Stomach (tissue), 9 donors: ENCODE measurements around the gene ORAI1. TPM values are rescaled to one million over a fixed set of nuclear protein-coding genes. Genes with fewer than 3 reads are reported as not detected.

Experiments
- DNase-seq, 2 donors: peaks; one replicate each; pipeline versions ENCODE4 v3.0.0 to v3.0.0-alpha.2; 2013 to 2019
- H3K27ac ChIP-seq, 5 donors: fragments of 200-600 bp in 4 of 5; sonication (generic) in 4 of 5; one replicate each; pipeline ENCODE4 v1.5.1; 2013 to 2019; ENCODE audit warnings: mild to moderate bottlenecking in 1 of 5, moderate library complexity in 1 of 5
- H3K27me3 ChIP-seq, 3 donors: fragments of 200-600 bp; sonication (generic); one replicate each; pipeline ENCODE4 v1.5.1; 2017 to 2019; ENCODE audit warnings: mixed run types in 1 of 3
- H3K36me3 ChIP-seq, 4 donors: fragments of 200-600 bp; sonication (generic); 1 replicate in 3 of 4; 2 replicates in 1 of 4; pipeline ENCODE4 v1.5.1; 2016 to 2019
- H3K4me1 ChIP-seq, 4 donors: fragments of 200-600 bp; sonication (generic); one replicate each; pipeline ENCODE4 v1.5.1; 2016 to 2019
- H3K4me3 ChIP-seq, 4 donors: fragments of 200-600 bp; sonication (generic) in 3 of 4; one replicate each; pipeline ENCODE4 v1.5.1; 2016 to 2019; ENCODE audit warnings: mild to moderate bottlenecking in 1 of 4
- H3K9me3 ChIP-seq, 4 donors: fragments of 200-600 bp; sonication (generic); one replicate each; pipeline ENCODE4 v1.5.1; 2016 to 2019
- CTCF ChIP-seq, 7 experiments: fragments of 450-650 bp in 4 of 7; fragments of 200-600 bp in 3 of 7; sonication (generic) in 3 of 7; IDR thresholded peaks; one replicate each; pipeline ENCODE4 v1.5.1; 2016 to 2019; ENCODE audit warnings: antibody characterized with exemption in 7 of 7, control low read depth in 2 of 7, mild to moderate bottlenecking in 1 of 7
- EP300 ChIP-seq: sonication (generic); formaldehyde crosslinking; IDR thresholded peaks from one replicate; pipeline ENCODE4 v1.6.1; 2017; ENCODE audit warnings: antibody characterized with exemption
- POLR2A ChIP-seq, 4 donors: fragments of 450-650 bp; IDR thresholded peaks; one replicate each; pipeline ENCODE4 v1.6.1; 2016; ENCODE audit warnings: antibody characterized with exemption in 4 of 4, control low read depth in 2 of 4, mild to moderate bottlenecking in 1 of 4, moderate library complexity in 1 of 4
- POLR2AphosphoS5 ChIP-seq, 3 donors: sonication (generic); formaldehyde crosslinking; IDR thresholded peaks; one replicate each; pipeline ENCODE4 v1.6.1; 2016; ENCODE audit warnings: antibody characterized with exemption in 3 of 3
- WGBS, 5 donors: extraction: QIAGEN DNeasy Blood & Tissue Kit in 3 of 5; methylation state at CpG; one replicate each; pipeline versions ENCODE4 v1.1.5 to v1.1.7; 2013 to 2018; 5-methylcytosine and 5-hydroxymethylcytosine counted together
- intact Hi-C: fragments of 100-400 bp; cut with DNase I; formaldehyde crosslinking; loops from one replicate; pipeline ENCODE4 v1.15.1; 2023; ENCODE audit warnings: low total_unique reads
- polyA plus RNA-seq, 3 donors: library from polyadenylated mRNA; stranded (reverse); fragments of 200-250 nt; gene quantifications; one replicate each; pipeline ENCODE4 v1.2.3, GENCODE V29; 2013
- total RNA-seq, 5 donors: library from RNA; depleted of rRNA; stranded (reverse); fragments of >200 nt; gene quantifications; one replicate each; pipeline versions ENCODE4 v1.1.0 to v1.2.3, GENCODE V29; 2014 to 2016
- donor health status: healthy with polysubstance abuse.
- donor health status: Bipolar disorder and iron deficiency.
- donor health status: healthy.

Gene ORAI1
- total and polyA plus RNA-seq, 8 donors, result 0.45 to 37.9 (median 8.6) TPM

GRCh38 chr12:121649819-121650353, 23.6 kb downstream of the ORAI1 start:
- DNase-seq, result no peak
- WGBS, 5 donors, result 83 to 91% (median 90%) methylated on average over 8 of the region's 8 CpGs
- Histone ChIP-seq H3K27ac (no peak overlapping the region), H3K4me1 (peaks cover 0 to 18% (median 8%) of the 10 kb centered on the region in 4 donors), H3K9me3 (no peaks in the 10 kb centered on the region), H3K36me3 (peaks cover 0 to 4% (median 0%) of the 10 kb centered on the region in 4 donors), H3K27me3 (no peaks in the 10 kb centered on the region), H3K4me3 (no peak overlapping the region)
- intact Hi-C loops, result no loop called here
- TF ChIP-seq POLR2AphosphoS5 (IDR thresholded peaks at IDR 0.05) (no peak), CTCF (IDR thresholded peaks at IDR 0.05) (no peak), POLR2A (IDR thresholded peaks at IDR 0.05) (no peak), EP300 (no peak)

- TF ChIP-seq EP300 (no peak), CTCF (IDR thresholded peaks at IDR 0.05) (no peak), POLR2AphosphoS5 (IDR thresholded peaks at IDR 0.05) (no peak), POLR2A (IDR thresholded peaks at IDR 0.05) (no peak)
- Histone ChIP-seq H3K27ac (no peak overlapping the region), H3K4me1 (peaks cover 0 to 18% (median 8%) of the 10 kb centered on the region in 4 donors), H3K4me3 (no peak overlapping the region), H3K9me3 (no peaks in the 10 kb centered on the region), H3K36me3 (peaks cover 0 to 4% (median 0%) of the 10 kb centered on the region in 4 donors), H3K27me3 (no peaks in the 10 kb centered on the region)
- intact Hi-C loops, result no loop called here
- DNase-seq, result no peak
- 85 to 93% (median 86%) methylated on average over 8 of the region's 8 CpGs for WGBS, 5 donors
These were observed 25.0 kb downstream of the ORAI1 start for GRCh38 chr12:121651320-121651719.

GRCh38 chr12:121652767-121653497, 26.6 kb downstream of the ORAI1 start:
- 62 to 77% (median 67%) methylated on average over 9 to 16 of the region's 16 CpGs for WGBS, 5 donors
- H3K27me3 ChIP-seq, result no peaks in the 10 kb centered on the region
- intact Hi-C loops, result no loop called here
- no peak overlapping the region for H3K4me3 ChIP-seq
- no peak for DNase-seq
- H3K9me3 ChIP-seq, result no peaks in the 10 kb centered on the region
- peaks cover 0 to 18% (median 8%) of the 10 kb centered on the region in 4 donors for H3K4me1 ChIP-seq
- no peaks in the 10 kb centered on the region for H3K36me3 ChIP-seq
- H3K27ac ChIP-seq, result no peak overlapping the region
- TF ChIP-seq POLR2A (IDR thresholded peaks at IDR 0.05) (no peak), CTCF (IDR thresholded peaks at IDR 0.05) (no peak), EP300 (no peak), POLR2AphosphoS5 (IDR thresholded peaks at IDR 0.05) (no peak)

- DNase-seq, result no peak
- Histone ChIP-seq H3K27ac (no peak overlapping the region), H3K27me3 (no peaks in the 10 kb centered on the region), H3K36me3 (no peaks in the 10 kb centered on the region), H3K9me3 (no peaks in the 10 kb centered on the region), H3K4me3 (no peak overlapping the region), H3K4me1 (peaks cover 0 to 18% (median 10%) of the 10 kb centered on the region in 4 donors)
- no peak for TF ChIP-seq POLR2A (IDR thresholded peaks at IDR 0.05)
- TF ChIP-seq POLR2AphosphoS5 (IDR thresholded peaks at IDR 0.05), result no peak
- no peak for TF ChIP-seq CTCF (IDR thresholded peaks at IDR 0.05)
- TF ChIP-seq EP300, result no peak
- 64 to 100% (median 68%) methylated on average over 1 to 18 of the region's 18 CpGs for WGBS, 5 donors
- intact Hi-C loops, result no loop called here
These were observed 27.7 kb downstream of the ORAI1 start for GRCh38 chr12:121653999-121654398.
